ENCODE data around the gene ZNF763.
"Not testable (repeated sequence)": the region's sequence is repeated elsewhere in the genome, so short reads cannot be mapped to it uniquely, and the experiment has no call there.

The ZNF763 gene

DNA sequence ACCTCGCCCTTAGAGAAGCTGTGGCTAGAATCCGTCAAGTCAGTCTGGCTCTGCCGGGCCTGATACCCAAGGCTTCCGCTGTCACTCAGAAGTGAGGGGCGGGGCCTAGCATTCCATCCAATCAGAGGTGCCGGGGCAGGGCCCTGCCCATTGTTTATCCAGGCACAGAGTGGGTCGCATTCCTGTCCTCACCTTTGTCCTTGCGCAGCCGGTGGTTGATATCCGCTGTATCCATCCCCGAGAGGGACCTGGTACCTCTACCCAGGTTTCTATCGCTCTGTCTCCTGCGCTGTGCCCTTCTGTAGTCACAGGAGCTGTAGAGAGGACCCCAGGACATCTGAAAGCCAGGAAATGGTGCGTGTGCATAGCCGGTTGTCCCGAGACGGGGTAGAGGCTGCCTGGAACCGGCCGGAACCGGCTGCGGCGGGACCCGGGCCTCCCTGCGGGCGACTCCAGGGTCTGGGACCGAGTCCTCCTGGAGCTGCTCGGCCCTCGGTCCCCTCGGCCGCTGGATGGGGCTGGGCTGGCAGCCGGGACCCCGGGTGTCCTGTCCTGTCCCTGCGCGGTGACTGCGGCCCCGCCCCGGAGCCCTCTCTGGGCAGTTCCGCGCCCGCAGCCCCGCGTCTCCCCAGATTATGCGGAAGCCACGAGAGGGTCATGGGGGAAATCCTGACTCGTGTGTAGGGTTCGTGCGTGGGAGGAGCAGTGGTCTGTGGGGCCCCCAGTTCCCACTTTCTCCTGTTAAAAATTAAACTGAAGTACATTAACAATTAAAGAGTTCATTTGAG is at the start of gene ZNF763:
Gene ZNF763 (plus strand): TSS at position 183 of the 788 bp plus-strand sequence. CDS start 169 bp downstream, at position 352.
- TF ChIP-seq, protein P1, sequence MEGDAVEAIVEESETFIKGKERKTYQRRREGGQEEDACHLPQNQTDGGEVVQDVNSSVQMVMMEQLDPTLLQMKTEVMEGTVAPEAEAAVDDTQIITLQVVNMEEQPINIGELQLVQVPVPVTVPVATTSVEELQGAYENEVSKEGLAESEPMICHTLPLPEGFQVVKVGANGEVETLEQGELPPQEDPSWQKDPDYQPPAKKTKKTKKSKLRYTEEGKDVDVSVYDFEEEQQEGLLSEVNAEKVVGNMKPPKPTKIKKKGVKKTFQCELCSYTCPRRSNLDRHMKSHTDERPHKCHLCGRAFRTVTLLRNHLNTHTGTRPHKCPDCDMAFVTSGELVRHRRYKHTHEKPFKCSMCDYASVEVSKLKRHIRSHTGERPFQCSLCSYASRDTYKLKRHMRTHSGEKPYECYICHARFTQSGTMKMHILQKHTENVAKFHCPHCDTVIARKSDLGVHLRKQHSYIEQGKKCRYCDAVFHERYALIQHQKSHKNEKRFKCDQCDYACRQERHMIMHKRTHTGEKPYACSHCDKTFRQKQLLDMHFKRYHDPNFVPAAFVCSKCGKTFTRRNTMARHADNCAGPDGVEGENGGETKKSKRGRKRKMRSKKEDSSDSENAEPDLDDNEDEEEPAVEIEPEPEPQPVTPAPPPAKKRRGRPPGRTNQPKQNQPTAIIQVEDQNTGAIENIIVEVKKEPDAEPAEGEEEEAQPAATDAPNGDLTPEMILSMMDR (IDR thresholded peaks at IDR 0.05; ENCODE audit: extremely low read depth, insufficient read depth, missing control alignments), result no peak
- in situ Hi-C loops (cut with MboI; ENCODE audit: low pct_unique_long_range_greater_than_20kb, low sequenced_read_pairs, unreplicated experiment), result loop anchor here (25.0 kb wide), 1 partner anchor 172 kb away; the partner anchor contains the start of gene ZNF20
- peak; percentile 91 for DNase-seq (ENCODE audit: low spot score)

DNA sequence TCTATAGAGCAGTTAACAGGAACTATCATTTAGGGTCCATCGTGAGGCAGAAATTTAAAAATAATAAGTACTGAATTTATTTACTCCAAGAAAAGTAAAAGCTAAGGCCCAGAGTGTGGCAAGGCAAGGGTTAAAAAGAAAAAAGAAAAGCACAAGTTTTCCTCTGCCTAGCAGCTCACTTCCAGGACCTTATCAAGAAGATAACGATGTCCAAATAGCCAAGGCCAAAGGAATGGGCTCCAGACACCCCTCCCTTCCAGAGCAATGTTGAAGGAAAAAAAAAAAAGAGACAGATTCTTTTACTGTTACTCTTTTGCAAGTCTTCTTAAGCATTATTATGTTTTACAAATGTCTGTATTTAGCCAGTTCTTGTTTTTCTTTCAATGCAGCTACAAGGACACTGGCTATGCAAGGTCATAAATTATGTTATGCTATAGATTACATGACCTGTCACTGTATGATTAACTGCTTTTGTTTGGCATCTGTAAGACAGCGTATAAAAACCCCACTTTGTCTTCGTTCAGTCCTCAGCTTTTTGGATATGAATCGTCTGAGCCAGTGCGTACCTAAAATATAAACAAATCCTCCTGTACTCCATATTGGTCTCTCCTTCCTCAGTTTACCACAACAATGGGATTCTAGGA is 42.9 kb upstream of the ZNF763 start:
- DNase-seq (ENCODE audit: low spot score), result no peak

DNA sequence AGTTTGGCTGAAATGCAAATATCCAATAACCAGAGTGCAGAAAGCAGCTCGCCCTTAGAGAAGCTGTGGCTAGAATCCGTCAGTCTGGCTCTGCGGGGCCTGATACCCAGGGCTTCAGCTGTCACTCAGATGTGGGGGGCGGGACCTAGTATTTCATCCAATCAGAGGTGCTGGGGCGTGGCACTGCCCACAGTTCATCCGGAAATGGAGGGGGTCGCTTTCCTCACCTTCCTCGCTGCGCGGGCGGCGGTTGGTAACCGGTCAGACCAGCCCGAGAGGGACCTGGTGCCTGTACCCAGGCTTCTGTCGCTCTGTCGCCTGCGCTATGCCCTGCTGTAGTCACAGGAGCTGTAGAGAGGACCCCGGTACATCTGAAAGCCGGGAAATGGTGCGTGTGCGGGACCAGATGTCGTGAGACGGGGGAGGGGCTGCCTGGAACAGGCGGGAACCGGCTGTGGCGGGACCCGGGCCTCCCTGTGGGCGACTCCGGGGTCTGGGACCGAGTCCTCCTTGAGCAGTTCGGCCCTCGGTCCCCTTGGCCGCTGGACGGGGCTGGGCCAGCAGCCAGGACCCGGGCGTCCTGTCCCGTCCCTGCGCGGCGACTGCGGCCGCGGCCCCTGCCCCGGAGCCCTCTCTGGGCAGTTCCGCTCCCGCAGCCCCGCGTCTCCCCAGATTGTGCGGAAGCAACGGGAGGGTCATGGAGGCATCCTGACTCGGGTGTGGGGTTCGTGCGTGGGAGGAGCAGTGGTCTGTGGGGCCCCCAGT is 39.8 kb upstream of the ZNF763 start, which contains the start of gene ZNF700:
Gene ZNF700 (plus strand): TSS at position 222 of the 765 bp plus-strand sequence. CDS start 104 bp downstream, at position 326.
- DNase-seq (ENCODE audit: low spot score), result peak; percentile 94
- in situ Hi-C loops (cut with MboI; ENCODE audit: low pct_unique_long_range_greater_than_20kb, low sequenced_read_pairs, unreplicated experiment), result no loop called here
- TF ChIP-seq, protein P1 (IDR thresholded peaks at IDR 0.05; ENCODE audit: extremely low read depth, insufficient read depth, missing control alignments), result no peak

More for the DNA sequence above, 42.9 kb upstream of the ZNF763 start:
- TF ChIP-seq, protein P1 (IDR thresholded peaks at IDR 0.05; ENCODE audit: extremely low read depth, insufficient read depth, missing control alignments), result no peak
- in situ Hi-C loops (cut with MboI; ENCODE audit: low pct_unique_long_range_greater_than_20kb, low sequenced_read_pairs, unreplicated experiment), result no loop called here

DNA sequence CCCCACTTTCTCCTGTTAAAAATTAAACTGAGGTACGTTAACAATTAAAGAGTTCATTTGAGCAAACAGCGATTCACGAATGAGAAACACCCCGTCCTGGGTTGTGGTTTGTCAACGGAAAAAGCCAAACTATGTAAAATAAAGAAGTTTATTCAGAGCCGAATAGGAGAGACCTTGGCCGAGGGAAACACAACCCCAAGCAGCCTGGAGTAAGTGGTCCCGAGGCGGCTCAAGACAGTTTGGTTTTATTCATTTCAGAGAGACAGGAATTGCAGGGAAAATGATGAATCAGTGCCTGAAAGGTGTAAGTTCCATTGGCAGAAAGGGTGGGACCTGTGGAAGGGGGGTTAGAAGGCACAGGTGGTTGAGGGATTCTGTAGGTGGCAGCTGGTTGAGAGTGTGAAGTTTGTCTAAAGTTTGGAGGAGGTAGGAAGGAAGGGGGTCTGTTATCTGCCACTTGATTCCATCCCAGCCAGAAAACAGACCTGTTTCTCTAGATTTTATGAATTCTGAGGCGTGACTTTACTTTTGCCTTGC is 39.1 kb upstream of the ZNF763 start:
- DNase-seq (ENCODE audit: low spot score); in situ Hi-C loops (cut with MboI; ENCODE audit: low pct_unique_long_range_greater_than_20kb, low sequenced_read_pairs, unreplicated experiment): not testable (repeated sequence)

DNA sequence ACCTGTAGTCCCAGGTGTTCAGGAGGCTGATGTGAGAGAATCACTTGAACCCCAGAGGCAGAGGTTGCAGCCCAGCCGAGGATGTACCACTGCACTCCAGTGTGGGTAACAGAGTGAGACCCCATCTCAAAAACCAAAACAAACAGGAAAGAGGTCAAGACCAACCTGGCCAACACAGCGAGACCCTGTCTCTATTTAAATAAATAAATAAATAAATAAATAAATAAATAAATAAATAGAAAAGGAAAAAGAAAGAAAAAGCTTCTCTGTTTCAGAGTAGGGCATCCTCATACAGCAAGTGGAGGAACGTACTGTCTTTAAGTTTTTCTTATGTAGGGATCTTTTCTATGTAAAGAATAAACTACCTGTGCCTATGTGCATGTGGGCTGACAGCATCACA is 37.6 kb upstream of the ZNF763 start:
- in situ Hi-C loops (cut with MboI; ENCODE audit: low pct_unique_long_range_greater_than_20kb, low sequenced_read_pairs, unreplicated experiment), result no loop called here
- TF ChIP-seq, protein P1 (IDR thresholded peaks at IDR 0.05; ENCODE audit: extremely low read depth, insufficient read depth, missing control alignments), result no peak
- no peak for DNase-seq (ENCODE audit: low spot score)

DNA sequence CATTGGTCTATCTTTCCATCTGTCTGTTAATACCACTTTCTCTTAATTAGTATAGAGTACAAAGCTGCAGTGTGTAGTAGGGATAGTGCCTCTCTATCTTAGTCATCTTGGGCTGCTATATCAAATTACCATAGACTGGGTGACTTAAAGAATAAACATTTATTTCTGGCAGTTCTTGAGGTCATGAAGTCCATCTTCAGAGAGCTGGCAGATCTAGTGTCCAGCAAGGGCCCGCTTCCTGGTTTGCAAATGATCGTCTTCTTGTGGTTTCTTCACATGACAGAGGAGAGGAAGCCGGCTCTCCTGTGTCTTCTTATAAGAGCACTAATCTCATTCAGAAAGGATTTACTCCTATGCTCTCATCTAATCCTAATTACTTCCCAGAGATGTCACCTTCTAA is 33.8 kb upstream of the ZNF763 start:
- no peak for DNase-seq (ENCODE audit: low spot score)
- in situ Hi-C loops (cut with MboI; ENCODE audit: low pct_unique_long_range_greater_than_20kb, low sequenced_read_pairs, unreplicated experiment), result no loop called here
- TF ChIP-seq, protein P1 (IDR thresholded peaks at IDR 0.05; ENCODE audit: extremely low read depth, insufficient read depth, missing control alignments), result no peak
